GM10248 (cell line): ENCODE results near the gene MEGF9.

ENCODE experiments used
- CTCF ChIA-PET: fragments of 300-600 bp; sonication (Branson Sonifier 250); formaldehyde crosslinking; extraction: SDS; loops from one replicate; lab custom pipeline; 2021; ENCODE audit warnings: antibody characterized with exemption; lab: Yijun Ruan, JAX
- POLR2A ChIA-PET: fragments of 350-650 bp; sonication (Branson Sonifier 250); formaldehyde crosslinking; extraction: SDS; loops from one replicate; lab custom pipeline; 2020; ENCODE audit warnings: antibody characterized with exemption; lab: Yijun Ruan, JAX
- DNase-seq: peaks from one replicate; pipeline ENCODE4 v3.0.0; 2012; ENCODE audit errors: extremely low spot score
- CTCF ChIP-seq: IDR thresholded peaks from 2 replicates; pipeline ENCODE4 v1.5.1; 2012; ENCODE audit warnings: mild to moderate bottlenecking, low read depth; ENCODE audit errors: extremely low read depth, missing control alignments, control extremely low read depth

The MEGF9 gene

GRCh38 chr9:120571443-120572257, 142.6 kb downstream of the MEGF9 start:
- DNase-seq, result no peak
- ChIA-PET CTCF (interaction anchor here (0.7 to 1.3 kb wide), 3 partner anchors 11 to 25 kb away, joined by 3 to 4 read pairs (median 3); no protein-coding TSS in a partner anchor), POLR2A (no interaction called here)
- no peak for TF ChIP-seq CTCF

- ChIA-PET POLR2A (no interaction called here), CTCF (no interaction called here)
- no peak for TF ChIP-seq CTCF
- DNase-seq, result no peak
Observed at GRCh38 chr9:120570296-120570695, 144.0 kb downstream of the MEGF9 start.

- CTCF ChIA-PET, result no interaction called here
- POLR2A ChIA-PET, result no interaction called here
- DNase-seq, result no peak
- no peak for TF ChIP-seq CTCF
Observed at GRCh38 chr9:120569556-120569955, 144.7 kb downstream of the MEGF9 start.

- ChIA-PET POLR2A (no interaction called here), CTCF (no interaction called here)
- TF ChIP-seq CTCF, result no peak
- no peak for DNase-seq
Observed at GRCh38 chr9:120568816-120569215, 145.5 kb downstream of the MEGF9 start.

- CTCF ChIA-PET, result no interaction called here
- POLR2A ChIA-PET, result no interaction called here
- DNase-seq, result no peak
- TF ChIP-seq CTCF, result no peak
Observed at GRCh38 chr9:120567874-120568273, 146.4 kb downstream of the MEGF9 start.

GRCh38 chr9:120567081-120567480, 147.2 kb downstream of the MEGF9 start:
- ChIA-PET POLR2A (no interaction called here), CTCF (no interaction called here)
- no peak for DNase-seq
- no peak for TF ChIP-seq CTCF
